H54 (cell line): ENCODE results near the gene DDX27.

Source experiments
- DNase-seq: peaks from one replicate; pipeline ENCODE4 v3.0.0; 2011; ENCODE audit warnings: low spot score, mixed read lengths; ENCODE audit not compliant: insufficient read length
- FAIRE-seq: peaks from 3 replicates; lab custom pipeline; 2011; peaks lifted over from hg19 to GRCh38; lab: Jason Lieb, UNC
- POLR2A ChIP-seq: IDR thresholded peaks from 2 replicates; pipeline ENCODE4 v1.6.1; 2011; ENCODE audit warnings: low read depth, mild to moderate bottlenecking, low read length

Gene DDX27

DNA sequence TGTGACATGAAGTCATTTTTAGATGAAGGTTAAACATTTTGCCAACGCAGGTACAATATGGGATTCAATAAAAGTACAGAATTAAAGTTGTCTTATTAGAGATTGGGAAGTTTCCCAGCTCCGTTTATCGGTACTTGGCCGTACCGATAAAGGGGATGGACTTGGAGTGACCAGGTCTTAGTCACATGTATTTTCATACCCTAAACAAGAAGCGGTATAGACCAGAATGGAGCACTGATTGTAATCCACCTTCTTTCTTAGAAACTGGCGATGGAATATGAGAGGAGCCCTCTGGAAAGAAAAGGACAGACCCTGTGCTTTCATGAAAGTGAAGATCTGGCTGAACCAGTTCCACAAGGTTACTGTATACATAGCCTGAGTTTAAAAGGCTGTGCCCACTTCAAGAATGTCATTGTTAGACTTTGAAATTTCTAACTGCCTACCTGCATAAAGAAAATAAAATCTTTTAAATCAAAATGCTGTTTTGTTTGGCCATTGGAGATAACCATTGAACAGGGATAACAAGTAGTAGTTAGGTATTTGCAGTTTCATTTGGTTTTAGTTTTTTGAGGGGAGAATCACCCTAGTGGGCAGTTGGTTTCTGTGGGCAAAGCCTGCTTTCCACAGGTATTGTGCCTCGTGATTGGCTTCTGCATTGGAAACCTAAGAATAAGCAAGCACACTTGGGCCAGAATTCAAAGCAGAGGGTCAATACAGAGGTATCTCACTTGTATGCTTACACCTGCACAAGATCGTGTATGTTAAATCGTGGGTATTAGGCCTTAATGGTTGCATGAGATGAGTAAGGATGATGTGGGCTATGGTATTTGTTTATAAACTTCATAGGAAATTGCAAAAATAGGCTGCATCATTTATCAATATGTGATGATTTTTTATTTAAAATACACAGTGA is 69.8 kb downstream of the DDX27 start:
- FAIRE-seq (no peak), DNase-seq (no peak)

GRCh38 chr20:49290608-49291191 is 71.5 kb downstream of the DDX27 start:
- TF ChIP-seq POLR2A = no peak
- DNase-seq (no peak), FAIRE-seq (no peak)

More for the DNA sequence above, 69.8 kb downstream of the DDX27 start:
- no peak for TF ChIP-seq POLR2A

- no peak for FAIRE-seq
- TF ChIP-seq POLR2A = no peak
- no peak for DNase-seq
These were observed 72.0 kb downstream of the DDX27 start for GRCh38 chr20:49291200-49291599.

DNA sequence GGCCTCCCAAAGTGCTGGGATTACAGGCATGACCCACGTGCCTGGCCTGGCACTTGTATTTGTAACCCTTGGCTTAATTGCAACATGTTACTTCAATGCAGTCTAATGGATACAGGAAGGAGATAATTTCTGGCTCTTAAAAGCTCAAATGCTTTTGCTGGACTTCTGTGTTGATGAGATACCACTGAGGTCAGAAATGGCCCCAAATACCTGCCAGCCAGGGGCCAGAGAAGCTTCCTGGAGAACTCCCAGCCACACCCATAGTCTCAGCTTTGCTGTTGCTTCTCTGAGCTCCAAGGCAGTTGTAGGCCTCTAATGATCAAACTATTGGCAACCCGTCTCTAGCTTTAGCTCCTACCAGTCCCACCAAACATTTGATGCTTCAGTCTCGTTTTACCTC is 72.8 kb downstream of the DDX27 start:
- FAIRE-seq = no peak
- TF ChIP-seq POLR2A = no peak
- no peak for DNase-seq

GRCh38 chr20:49293122-49293521 is 73.9 kb downstream of the DDX27 start:
- no peak for TF ChIP-seq POLR2A
- DNase-seq (no peak), FAIRE-seq (no peak)
